T1000 (cell line): ENCODE data around the gene INHBB.
A peak's percentile ranks its signal among the peaks of the same experiment; 100 is the strongest.
"Not testable (repeated sequence)": the region's sequence is repeated elsewhere in the genome, so short reads cannot be mapped to it uniquely, and the experiment has no call there.

Experiments used
- DNase-seq: peaks from one replicate; lab custom pipeline; 2025; ENCODE audit warnings: mixed read lengths; lab: John Stamatoyannopoulos, UW

The INHBB gene

DNA sequence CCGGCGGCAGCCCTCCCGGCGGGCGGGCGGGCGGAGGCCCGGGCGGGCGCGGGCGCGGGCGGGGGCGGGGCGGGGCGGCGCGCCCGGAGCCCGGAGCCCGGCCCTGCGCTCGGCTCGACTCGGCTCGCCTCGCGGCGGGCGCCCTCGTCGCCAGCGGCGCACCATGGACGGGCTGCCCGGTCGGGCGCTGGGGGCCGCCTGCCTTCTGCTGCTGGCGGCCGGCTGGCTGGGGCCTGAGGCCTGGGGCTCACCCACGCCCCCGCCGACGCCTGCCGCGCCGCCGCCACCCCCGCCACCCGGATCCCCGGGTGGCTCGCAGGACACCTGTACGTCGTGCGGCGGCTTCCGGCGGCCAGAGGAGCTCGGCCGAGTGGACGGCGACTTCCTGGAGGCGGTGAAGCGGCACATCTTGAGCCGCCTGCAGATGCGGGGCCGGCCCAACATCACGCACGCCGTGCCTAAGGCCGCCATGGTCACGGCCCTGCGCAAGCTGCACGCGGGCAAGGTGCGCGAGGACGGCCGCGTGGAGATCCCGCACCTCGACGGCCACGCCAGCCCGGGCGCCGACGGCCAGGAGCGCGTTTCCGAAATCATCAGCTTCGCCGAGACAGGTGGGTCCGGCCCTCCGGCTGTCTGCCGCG lies at the start of gene INHBB:
Gene INHBB (plus strand): TSS at position 111 of the 641 bp plus-strand sequence. CDS start 53 bp downstream, at position 164.
- DNase-seq: no peak

- DNase-seq: no peak
Observed at GRCh38 chr2:120298173-120298835, 47.6 kb upstream of the INHBB start.

DNA sequence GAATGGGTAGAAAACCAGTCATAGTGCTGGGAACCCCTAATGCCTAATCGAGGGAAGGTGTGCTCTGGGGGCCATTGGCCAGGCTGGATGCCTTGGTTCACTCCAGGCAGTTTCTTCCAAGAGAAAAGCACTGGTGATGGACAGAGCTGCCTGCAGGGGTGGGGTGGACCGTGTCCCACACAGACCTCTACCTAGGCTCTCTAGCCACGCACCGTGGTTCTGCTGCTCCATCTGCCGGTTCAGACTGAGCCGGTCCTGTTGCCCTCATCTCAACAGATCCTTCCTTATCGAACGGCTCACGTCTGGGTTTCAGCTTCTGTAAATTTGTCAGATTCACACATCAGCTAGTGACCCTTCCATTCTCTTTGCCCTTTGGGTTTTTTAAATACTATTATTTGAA lies 46.9 kb upstream of the INHBB start:
- no peak for DNase-seq

- DNase-seq: no peak
Observed at GRCh38 chr2:120299561-120299960, 46.4 kb upstream of the INHBB start.

DNA sequence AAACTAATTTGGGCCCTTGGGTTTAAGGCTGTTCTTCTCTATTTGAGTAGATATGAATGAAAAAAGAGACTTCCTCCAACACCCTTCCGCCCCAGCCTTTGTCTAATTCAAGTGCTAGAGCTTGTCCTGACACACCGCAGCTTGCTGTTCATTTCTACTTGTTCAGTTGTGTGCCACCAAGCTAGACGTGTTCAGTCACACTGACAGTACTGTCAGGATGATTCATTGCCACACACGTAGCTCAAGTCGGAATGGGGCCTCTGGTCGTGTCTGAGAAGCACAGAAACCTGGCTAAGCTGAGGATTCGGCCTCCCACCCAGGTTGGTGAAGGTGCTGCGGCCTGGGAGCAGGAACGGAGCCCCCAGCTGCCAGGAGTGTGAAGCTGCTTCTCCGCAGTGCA lies 45.6 kb upstream of the INHBB start:
- DNase-seq: no peak

DNA sequence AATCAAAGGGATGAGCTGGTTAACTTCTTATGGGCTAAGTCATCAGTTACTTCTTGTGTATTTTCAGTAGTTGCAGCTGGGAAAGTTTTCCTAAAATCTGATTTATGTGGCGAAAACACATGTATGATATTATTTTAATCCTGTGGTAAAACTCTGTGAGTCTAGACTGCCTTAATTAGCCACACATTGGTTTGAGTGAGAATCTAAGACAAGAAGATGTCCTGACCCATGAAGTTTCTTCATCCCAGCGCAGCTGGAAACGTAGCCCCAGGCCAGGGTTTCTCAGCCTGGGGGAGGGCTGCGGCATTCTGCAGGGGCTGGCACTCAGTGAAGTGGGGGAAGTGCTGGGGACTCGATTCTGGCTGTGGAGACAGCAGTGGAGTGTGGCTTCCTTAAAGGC lies 44.7 kb upstream of the INHBB start:
- DNase-seq: no peak

GRCh38 chr2:120302301-120302700 lies 43.6 kb upstream of the INHBB start:
- no peak for DNase-seq

DNA sequence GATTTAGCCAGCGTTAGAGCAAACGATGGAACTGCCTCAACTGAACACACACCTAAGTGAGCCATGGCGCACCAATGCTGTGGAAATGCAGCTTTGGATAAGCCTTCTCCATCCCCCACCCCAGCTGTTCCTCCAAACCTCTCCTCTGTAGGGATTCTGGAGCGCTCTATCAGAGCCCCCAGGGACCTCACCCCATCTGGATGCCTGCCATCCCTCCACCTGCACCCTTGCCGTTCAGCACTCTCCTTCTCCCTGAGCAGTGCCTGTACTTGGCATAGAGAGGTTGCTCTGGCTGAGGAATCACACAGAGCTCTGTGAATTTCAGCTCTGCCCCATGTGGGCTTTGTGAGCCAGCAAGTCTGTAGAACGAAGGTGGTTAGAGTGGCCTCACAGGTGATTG lies 42.8 kb upstream of the INHBB start:
- DNase-seq: no peak

GRCh38 chr2:120305296-120305695 lies 40.6 kb upstream of the INHBB start:
- no peak for DNase-seq

GRCh38 chr2:120305937-120306490 lies 39.9 kb upstream of the INHBB start:
- no peak for DNase-seq

- no peak for DNase-seq
Observed at GRCh38 chr2:120307482-120307881, 38.5 kb upstream of the INHBB start.

DNA sequence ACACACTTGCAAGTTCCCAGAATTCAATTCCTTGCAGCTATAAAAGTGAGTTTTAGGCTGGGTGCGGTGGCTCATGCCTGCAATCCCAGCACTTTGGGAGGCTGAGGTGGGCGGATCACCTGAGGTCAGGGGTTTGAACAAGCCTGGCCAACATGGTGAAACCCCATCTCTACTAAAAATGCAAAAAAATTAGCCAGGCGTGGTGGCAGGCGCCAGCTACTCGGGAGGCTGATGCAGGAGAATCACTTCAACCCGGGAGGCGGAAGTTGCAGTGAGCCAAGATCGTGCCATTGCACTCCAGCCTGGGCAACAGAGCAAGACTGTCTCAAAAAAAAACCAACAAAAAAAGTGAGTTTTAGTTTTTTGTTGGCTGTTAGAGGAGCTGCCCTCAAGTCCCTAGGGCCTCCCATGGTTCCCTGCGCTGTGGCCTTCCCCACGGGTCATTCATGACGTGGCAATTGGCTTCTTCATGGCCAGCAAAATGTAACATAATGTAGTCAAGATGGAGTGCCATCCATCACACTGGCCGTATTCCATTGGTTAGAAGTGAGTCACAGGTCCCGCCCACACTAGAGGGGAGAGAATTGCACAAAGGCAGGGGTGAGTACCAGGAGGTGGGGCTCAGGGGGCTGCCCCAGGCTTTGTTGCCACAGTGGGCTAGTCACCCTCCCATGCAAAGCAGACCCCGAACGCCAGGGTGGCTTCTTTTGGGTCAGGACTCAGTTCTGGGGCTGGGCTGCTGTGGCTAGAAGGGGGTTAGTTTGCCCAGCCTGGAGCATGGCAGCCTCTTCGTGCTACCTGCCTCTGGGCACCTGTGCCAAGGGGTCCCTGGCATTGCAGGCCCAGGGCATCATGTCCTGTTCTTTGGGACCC lies 37.7 kb upstream of the INHBB start:
- DNase-seq: no peak

GRCh38 chr2:120310136-120310535 lies 35.8 kb upstream of the INHBB start:
- DNase-seq: no peak

GRCh38 chr2:120310841-120311240 lies 35.1 kb upstream of the INHBB start:
- DNase-seq: not testable (repeated sequence)

- DNase-seq: no peak
Observed at GRCh38 chr2:120312076-120312475, 33.9 kb upstream of the INHBB start.

DNA sequence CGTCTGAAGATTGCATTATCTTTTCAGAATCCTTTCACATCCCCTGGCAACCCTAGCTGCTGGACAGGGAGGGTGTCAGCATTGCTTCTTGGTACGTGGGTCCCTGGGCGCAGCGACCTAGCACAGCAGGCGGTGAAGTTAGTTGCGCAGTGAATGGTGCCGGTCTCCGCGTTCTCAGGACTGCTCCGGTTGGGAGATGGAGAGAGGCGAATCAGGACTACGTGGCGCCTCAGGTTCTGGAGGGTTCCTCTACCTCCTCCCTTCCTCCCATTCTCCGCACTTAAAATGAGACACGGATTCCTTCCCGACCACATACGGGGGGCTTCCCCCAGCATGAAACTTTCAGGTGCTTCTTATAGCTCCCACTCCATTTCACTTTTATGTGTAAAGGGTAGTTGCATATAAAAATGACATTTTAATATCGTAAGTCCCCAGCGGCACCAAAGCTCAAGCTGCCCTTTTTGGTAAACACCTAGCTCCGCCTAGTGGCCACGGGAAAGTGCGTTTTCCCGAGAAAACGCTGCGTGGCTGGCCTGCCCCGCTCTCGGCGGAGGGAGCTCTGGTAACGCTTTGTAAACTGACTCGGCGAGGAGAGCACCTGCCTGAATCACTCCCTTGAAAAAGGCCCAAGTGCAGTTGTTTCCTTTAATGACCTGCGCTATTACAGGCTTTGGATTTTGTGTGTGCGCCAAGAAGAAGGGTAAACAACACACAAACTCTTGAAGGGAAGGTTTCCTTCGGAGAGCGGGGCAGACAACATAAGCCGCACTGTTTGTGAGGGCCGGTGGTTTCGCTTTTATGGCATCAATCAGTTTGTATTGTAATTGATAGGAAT lies 32.9 kb upstream of the INHBB start:
- peak; percentile 62 for DNase-seq

DNA sequence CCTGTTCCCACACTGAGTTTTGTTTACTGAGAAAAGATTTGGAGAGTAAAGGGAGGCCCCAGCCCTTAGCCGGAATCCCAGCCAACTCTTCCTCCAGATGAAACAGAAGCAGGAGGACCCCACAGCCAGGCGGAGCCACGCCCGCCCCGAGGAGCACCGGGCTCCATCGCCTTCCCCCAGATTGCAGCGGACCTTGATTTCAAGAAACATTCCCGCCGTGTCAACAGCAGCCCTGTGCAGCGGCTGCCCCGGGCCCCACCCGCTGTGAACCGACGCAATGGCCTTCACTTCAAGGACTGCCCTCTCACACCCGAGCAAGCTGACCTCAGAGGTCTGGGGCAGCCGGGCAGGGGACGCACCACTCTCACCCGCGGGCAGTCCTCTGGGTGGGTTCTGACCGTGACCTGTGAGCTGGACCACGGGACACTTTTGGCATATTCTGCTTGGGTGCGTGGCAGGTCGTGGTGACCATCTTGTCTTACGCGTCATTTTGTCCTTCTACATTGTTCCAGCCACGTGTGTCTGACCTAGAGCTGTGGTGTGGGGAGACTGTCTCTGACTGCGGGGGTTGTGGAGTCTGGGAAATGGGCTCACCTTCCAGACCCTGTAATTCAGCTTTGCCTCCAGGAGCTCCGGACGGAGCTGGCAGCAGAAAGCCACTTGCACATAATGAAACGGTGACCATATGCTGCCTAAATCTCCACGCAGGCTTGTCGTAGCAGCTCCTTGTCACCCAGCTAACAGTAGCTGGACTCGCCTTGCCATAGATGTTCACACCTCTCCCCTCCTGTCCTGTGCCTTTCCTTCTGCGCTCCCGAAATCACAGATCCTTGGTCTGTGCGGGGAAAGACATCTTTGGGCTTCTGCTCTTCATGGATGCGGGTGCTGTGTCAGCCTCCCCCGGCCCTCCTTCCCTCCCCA lies 32.0 kb upstream of the INHBB start:
- DNase-seq: no peak

- no peak for DNase-seq
Observed at GRCh38 chr2:120314690-120315366, 31.1 kb upstream of the INHBB start.

DNA sequence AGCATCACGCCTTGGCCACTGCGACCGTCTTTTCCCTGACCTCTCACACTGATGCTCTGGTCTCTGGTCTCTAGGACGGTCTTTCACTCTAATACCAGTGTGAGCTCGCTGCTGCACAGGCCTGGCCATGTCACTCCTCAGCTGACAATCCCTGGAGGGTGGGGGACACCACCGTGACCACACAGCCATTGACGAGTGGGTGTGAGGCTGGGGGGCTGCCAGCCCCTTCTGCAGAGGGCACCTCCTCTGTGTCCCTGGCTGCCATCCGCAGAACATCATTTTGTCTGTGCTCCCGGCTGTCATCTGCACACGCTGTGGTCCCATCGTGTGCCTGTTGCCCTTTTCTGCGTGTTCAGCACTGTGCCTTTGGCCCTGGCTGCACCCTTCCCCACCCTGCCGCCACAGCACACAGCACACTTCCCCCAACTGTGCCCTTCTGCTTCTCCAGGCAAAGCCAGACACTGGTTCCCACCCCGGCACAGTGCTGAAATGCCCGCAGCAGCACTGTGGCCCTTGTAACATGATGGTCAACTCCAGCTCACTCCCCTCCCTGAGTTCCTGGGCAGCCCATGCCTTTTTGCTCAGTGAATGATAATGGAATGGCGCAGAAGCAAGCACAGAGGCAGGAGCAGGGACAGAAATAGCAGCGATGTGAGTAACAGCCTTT lies 30.4 kb upstream of the INHBB start:
- no peak for DNase-seq
